Stimulated activated CD4-positive, alpha-beta T cell treated with anti-CD3 and anti-CD28 coated beads, Interleukin-15, amount 100 ng/mL, for 24 hours (primary cell): ENCODE data around the gene PARVB.

Experiments used
- DNase-seq: peaks from one replicate; pipeline ENCODE4 v3.0.0-alpha.2; 2020

Gene PARVB

DNA sequence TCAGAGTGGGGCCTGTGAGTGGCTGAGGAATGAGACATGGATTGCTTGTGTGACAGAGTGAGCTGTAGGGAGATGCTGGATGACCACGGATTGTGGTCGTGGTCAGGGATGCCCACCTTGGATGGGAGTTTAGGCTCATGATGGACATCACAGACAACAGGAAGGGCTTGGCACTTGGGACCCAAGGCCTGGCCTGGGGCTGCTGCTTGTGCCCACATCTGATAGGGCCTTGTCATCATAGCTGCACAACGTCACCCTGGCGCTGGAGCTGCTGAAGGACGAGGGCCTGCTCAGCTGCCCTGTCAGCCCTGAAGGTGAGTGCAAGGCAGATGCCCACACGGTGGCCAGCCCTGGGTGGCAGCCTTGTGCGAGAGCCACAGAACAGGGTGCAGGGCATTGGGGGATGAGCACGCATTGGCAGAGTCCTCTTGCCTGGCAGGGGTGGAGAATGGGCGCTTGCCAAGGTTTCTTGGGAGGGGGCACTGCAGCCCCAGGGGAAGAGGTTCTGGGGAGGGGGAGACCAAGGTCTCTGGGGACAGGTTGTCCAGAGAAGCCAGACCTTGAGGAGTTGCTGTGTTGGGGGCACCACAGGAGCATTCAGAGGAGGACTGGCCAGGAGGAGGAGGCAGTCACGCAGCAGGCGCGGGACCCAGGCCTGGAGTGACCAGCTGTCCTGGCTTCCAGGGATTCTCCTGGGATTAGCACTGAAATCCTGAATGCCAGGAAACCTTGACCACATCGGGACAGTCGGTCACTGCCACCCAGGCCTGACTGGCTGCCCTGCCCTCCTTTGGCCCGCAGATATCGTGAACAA lies 181.6 kb downstream of the PARVB start:
- no peak for DNase-seq

DNA sequence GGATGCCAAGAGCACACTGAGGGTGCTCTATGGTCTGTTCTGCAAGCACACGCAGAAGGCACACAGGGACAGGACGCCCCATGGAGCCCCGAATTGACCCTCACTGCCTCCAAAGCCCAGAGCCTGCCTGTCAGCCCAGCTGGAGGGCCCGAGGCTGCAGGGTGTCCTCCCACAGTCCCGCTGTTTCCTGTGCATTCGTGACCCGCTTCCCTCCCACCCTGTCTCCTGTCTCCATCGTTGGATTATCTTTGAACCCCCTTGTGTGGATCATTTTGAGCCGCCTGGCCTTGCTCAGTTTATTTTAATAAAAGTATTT lies 182.2 kb downstream of the PARVB start:
- no peak for DNase-seq

DNA sequence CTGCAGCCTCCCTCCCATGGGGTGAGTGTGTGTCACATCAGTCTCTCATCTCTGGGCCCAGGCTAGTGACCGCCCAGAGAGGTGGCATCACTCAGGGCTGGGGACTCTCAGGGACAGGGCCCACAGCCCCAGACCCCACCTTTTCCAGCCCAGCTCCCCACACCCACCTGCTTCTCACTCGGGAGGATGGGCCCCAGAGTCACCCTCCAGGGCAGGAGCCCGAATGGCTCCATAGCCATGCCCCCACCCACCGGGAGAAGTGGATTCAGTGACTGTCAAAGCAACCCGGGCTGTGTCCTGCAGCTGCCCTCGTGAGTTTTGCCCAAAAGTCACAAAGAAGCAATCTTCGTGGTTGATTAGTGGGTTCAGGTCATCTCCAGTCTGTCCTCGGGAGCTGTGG lies 182.6 kb downstream of the PARVB start:
- no peak for DNase-seq

DNA sequence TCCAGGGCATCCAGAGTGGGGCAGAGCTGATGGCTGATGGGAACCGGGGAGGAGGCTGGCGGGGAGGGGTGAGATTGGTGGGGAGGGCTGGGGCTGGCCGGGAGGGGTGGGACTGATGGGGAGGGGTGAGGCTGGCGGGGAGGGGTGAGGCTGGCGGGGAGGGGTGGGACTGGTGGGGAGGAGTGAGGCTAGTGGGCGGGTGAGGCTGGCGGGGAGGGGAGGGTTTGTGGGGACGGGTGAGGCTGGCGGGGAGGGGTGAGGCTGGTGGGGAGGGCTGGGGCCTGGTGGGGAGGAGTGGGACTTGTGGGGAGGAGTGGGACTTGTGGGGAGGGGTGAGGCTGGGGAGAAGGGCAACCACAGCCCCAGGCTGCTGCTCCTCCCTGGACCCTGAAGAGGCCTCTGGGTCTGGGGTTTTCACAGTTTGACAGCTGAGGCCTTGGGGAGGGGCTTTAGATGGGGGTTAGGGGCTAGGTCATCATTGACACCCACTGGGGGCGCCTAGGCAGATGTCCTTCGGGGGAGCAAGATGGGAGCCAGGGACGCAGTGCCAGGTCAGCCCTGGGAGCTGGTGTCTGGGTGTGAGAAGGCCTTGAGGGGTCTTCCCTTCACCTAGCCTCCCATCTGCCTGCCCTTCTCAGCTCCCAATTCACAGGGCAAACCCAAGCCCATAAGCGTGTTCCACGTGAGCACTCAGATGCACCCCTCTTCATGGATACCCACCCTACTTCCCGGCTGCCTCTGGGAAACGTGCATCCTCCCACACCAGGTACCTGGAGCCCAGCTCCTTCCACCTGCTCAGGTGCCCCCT lies 183.3 kb downstream of the PARVB start:
- no peak for DNase-seq

DNA sequence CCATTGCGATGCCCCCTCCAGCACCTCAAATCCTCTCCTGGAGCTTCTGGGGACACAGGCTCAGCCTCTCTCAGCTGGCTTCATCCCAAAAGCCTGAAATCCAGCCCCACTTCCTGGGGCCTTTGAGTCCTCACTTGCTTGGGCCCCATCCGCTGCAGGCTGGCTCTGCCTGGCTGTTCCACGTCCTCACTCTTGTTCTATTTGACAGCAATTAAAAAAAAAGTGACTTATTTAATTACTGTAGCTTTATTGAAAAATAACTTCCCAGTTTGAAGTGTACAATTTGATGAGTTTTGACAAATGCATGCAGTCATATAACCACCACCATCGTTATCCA lies 183.8 kb downstream of the PARVB start:
- DNase-seq: no peak

DNA sequence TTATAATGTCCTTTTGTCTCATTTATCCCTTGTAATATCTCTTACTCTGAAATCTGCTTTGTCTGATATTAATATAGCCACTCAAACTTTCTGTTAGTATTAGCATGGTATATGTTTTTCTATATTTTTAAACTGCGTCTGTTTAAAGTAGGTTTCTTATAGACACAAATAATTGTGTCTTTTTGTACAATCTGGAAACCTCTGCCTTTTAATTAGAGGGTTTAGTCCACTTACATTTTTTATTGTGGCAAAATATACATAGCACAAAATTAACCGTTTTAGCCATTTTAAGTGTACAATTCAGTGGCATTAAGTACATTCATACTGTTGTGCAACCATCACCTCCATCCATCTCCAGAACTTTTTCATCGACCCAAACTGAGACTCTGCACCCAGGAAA lies 185.2 kb downstream of the PARVB start:
- no peak for DNase-seq

DNA sequence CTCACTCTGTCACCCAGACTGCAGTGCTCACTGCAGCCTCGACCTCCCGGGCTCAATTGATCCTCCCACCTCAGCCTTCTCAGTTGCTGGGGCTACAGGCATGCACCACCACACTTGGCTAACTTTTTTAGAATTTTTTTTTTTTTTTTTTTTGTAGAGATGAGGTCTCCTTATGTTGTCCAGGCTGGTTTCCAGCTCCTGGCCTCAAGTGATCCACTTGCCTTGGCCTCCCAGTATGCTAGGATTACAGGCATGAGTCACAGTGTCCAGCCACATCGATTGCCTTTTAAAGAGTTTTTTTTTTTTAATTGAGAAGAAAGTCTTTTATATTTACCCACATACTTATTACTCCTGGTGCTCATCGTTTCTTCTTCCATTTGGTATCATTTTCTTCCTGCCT lies 186.6 kb downstream of the PARVB start:
- no peak for DNase-seq

DNA sequence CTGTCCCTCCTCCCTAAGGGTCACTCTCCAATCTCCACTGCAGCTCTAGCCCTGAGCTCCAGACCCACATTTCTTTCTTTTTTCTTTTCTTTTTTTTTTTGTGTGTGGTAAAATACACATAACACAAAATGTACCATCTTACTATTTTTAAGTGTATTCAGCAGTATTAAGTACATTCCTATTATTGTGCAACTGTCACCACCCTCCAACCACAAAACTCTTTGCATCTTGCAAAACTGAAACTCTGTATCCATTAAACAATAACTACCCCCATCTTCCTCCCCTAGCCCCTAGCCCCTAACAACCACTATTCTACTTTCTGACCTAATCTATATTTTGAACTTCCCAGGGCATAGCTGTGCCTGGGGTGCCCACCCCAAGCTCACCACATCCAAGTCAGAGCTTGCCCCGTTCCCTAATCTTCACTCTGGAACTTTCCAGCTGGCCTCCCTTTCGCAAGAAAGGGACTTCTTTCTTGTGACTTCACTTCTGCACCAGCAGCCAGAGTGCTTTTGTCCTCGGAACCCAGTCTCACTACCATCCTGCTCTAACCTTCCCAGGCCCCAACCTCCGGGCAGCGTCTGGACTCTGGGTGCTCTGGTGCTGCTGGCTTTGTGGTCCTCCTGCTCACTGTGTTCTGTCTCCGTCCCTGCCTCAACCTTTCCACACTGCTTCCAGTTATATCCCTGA lies 187.3 kb downstream of the PARVB start:
- no peak for DNase-seq

DNA sequence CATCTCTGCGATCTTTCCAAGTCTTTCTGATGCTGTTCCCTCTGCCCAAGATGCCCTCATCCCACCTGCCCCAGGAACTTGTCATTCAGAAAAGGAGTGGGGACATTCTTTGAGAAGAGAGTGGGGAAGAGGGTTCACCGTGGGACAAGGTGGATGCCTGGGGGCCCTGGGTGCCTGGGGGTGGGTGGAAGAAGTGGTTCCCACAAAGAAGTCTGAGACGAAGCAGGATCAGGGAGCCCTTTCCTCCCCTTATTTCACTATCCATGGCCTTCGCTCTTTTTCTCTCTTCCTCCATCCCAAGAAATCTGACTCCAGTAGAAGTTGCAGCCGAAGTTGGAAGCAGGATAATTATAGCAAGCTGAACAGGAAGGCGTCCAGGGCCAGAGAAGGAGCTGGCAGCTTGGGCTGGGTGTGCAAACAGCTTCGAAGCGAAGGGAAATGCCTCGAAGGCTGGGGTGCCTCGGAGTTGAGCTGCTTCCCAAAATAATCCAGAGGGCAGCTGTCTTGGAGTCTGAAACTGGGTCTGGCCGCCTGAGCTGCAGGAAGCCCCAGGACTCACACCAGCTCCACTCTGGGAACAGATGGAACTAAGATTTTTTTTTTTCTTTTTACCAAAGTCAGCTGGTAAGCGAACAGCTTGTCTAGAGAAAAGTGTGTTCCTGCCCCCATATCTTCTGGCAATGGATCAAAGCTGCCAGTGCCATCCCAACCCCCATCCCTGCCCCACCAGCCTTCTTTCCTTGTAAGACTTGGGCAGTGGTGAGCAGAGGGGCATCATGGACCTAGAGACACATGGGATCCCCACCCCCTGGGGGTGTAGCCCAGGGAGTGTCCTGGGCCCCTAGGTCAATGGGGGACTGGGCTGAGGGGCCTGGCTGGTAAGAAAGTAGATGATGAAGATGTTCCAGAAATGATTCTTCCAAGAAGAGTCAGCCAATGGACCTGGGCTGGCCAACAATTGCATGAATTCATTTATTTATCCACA lies 188.1 kb downstream of the PARVB start:
- no peak for DNase-seq

DNA sequence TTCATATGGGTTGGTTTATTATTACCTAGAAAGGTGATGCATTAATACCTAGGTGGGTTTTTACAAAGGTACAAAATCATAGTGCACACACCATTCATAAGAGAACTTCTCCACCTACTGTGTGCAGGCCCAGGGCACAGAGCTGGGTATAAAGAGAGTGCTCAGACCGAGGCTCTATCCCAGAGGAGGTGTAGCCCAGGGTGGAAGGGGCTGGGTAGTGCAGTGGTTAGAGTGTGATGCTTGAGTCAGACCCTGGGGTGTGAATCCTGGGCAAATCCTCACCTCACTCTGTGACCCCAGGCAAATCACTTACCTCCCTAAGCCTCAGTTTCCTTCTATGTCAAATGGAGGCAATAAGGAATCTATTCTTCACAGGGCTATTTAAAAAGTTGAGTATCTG lies 188.8 kb downstream of the PARVB start:
- DNase-seq: no peak

DNA sequence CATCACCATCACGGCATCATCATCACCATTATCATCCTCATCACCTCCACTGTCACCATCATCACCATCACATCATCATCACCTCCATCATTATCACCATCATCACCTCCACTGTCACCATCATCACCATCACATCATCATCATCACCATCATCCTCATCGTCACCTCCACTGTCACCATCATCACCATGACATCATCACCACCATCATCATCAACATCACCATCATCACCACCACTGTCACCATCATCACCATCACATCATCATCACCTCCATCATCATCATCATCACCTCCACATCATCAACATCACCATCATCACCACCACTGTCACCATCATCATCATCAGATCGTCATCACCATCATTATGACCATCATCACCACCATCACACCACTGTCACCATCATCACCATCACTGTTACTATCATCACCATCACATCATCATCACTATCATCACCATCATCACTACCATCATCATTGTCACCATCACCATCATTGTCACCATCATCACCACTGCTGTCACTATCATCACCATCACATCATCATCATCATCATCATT lies 189.5 kb downstream of the PARVB start:
- DNase-seq: no peak

DNA sequence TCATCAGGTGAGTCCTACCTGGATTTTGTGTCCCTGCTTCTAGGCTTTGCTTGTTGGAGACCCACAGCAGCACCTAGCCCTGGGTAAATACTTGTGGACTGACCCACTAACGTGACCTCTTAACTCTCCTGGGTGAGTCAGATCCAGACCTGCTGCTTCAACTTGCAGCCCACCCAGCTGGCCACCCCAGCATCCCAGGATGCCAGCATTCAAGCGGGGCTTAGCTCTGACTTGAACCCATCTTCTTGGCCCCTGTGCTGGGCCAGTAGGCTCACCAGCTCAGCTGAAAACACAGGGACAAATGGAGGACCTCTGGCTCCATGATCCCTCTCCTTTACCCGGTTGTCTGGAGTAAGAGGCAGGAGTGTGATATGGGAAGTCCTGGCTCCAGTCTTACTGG lies 190.1 kb downstream of the PARVB start:
- no peak for DNase-seq

DNA sequence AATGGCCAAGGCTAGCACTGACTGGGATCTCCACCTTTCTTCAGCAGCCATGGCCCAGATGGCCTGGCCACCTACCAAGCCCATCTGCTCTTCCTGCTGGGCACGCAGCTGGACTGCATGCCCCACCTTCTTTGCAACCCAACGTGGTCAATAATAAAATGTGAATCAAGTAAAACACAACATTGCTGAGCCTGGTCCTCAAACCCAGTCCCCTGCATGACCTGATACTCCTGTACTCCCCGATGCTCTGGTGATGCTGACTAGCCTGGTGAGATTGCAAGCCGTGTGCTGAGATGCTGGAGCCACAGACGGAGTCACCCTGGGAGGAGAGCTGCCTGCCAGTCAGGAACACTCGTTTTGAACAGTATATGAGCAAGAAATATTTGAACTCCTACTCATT lies 190.7 kb downstream of the PARVB start:
- DNase-seq: no peak

DNA sequence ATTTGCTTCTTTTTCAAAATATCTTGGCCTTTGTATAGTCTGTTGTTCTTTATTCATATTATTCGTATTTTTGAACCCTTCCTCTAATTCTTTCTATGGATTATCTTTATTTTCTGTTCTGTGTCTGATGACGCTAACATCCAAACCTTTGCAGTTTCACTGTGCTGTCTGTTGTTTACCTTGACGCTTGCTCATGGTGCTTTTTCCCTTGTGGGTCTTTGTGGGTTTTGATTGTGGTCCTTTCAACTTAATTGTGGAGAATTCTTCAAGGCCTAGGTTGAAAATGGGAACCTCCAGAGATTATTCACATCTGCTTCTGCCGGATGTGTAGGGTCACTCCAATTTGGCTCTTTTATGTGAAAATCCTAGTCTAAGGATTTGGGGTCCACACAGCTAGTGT lies 191.2 kb downstream of the PARVB start:
- no peak for DNase-seq

DNA sequence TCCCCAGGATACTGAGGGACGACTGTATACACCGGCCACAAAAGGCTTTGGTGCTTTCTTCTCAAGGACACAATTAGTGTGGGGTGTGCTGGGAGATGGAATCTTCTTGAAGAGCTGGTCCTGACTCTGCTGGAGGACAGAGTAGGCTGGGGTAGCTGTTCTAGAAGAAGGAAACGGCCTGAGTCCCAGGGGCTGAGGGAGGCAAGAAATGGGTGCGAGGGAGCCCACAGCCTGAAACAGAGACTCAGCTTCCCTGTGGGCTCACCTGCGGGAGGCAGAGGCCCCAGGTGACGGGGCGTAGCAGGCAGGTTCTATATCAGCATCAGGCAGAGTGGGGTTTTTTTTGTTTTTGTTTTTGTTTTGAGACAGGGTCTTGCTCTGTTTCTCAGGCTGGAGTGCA lies 193.2 kb downstream of the PARVB start:
- no peak for DNase-seq

DNA sequence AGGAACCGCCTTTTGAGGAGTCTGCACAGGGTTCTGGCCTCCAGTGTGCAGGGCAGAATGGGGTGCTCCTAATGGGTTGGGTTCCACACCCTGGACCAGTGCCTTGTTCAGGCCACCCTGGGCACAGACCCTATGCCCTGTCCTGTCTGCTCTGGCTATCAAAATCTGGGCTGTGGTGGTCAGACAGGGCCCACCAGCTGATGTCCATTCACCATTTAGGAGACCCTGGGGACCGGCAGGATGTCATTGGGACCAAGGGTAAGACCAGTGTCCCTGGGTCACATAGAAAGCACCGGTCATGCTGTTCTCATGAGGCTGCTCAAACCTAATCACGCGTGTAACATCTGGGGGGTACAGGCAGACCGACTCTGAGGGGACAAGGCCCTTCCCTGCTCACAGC lies 194.0 kb downstream of the PARVB start:
- no peak for DNase-seq

DNA sequence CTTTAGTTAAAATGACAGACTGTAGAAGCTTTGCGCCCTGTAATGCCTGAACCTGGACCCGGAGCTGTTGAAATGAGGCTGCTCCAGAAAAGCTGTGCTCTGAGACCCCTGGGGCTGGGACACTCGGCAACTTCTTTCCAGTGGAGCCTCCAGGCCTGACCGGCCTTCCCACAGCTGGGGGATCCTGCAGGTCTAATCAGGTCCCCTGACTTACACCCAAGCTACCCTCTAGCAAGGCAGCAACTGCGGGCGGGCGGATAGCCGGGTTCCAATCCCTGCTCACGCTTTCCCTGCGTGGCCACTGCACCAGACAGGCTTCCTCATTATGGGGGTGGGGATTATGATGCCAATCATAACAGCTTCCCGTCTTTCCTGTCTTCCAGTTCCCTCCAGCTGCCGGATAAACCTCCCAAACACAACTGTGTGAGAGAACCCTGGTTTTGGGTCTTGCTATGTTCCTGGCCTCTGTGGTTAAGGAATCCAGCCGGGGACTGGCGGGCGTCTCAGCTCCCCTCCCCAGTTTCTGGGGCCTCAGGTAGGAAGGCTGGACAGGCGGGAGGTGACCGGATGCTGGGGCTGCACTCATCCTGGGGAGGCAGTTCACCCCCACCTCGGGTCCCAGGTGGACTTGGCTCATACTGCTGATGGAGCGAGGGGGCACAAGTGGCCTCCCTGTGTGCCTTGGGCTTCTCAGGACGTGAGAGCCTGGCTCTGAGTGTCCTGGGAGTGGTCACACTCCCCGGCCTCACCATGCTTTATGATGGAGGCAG lies 195.2 kb downstream of the PARVB start:
- DNase-seq: no peak

DNA sequence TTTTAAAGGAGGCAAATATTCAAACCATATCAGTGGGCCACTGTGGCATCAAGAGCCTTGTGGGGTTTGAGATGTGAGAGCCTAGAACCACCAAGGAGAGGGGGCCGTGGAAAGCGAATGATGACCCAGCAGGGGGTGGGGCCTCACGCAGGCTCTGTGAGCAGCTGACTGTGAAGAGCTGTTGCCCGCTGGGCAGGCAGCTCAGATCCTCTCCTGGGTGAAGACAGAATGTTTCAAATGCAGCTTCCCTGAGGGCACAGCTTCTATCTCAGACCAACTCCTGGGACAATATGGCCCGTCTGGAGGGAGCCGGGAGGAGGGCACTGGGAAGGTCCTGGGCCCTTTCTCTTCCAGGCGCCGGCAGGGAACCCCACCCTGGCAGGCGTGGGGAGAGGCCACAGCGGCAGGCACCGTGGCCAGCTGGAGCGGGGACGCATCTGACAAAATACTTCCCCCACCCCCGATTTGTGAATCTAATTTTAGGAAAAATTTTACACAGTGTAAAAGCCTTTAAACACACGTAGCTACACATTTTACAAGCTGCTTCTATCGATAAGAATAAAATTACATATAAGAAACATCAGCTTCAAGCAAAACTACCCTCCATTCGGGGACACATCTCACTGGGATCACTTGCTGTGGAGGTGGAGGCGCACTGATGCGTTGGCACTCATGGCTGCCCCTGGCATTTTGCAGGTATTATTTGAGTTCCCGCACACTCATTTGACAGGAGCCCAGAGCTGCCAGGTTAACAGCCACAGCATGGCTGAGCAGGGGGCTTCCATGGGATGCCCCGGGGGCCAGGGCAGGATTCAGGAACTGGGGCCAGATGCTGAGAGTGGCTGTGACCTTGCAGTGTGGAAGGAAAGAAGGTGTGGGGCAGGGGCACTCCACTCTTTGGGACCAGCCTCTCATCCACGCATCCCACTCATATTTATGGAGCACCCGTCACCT lies 196.9 kb downstream of the PARVB start:
- DNase-seq: no peak

DNA sequence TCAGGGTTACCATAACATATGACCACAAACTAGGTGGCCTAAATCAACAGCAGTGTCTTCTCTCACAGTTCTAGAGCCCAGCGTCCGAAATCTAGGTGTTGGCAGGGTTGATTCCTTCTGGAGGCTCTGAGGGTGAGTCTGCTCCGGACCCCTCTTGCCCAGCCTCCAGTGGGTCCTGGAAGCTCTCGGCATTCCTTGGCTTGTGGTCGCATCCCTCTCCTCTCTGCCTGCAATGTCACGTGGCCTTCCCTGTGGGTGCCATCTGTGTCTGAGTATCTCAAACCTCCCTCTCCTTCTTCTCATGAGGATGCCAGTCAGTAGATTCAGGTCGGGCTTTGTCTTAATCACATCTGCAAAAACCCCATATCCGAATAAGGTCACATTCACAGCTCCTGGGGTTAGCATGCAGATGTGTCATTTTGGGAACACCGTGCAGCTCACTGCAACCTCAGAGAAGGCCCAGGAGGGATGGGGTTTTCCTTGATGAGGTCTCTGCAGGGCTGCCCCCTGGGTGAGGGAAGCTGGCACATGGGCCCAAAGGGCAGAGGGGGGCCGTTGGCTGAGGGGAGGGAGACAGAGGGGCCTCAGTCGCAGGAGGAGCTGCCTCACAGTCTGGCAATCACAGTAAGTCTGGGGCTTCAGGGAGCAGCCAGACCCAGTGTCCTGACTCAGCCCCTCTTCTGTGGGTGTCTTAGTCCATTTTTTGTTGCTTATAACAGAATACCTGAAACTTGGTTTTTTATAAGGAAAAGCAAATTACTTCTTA lies 197.8 kb downstream of the PARVB start:
- DNase-seq: no peak
